Duodenal mucosa (tissue), 2 donors: ENCODE data around the gene COPE.
"Not testable (repeated sequence)": the region's sequence is repeated elsewhere in the genome, so short reads cannot be mapped to it uniquely, and the experiment has no call there.

ENCODE experiments used
- H3K27ac ChIP-seq: one replicate; pipeline ENCODE4 v1.7.0; 2013; ENCODE audit warnings: low read depth, low read length
- H3K27me3 ChIP-seq, 2 donors: one replicate each; pipeline ENCODE4 v1.7.0; 2013; ENCODE audit warnings: low read length in 2 of 2, control low read depth in 1 of 2; ENCODE audit not compliant: insufficient read depth in 2 of 2, control insufficient read depth in 1 of 2
- H3K36me3 ChIP-seq, 2 donors: one replicate each; pipeline ENCODE4 v1.7.0; 2013; ENCODE audit warnings: low read length in 2 of 2, control low read depth in 1 of 2; ENCODE audit not compliant: insufficient read depth in 2 of 2, control insufficient read depth in 1 of 2
- H3K4me1 ChIP-seq, 2 donors: one replicate each; pipeline ENCODE4 v1.7.0; 2013; ENCODE audit warnings: low read length in 2 of 2, control low read depth in 1 of 2; ENCODE audit not compliant: insufficient read depth in 2 of 2, control insufficient read depth in 1 of 2
- H3K4me3 ChIP-seq, 2 donors: one replicate each; pipeline ENCODE4 v1.7.0; 2013; ENCODE audit warnings: low read length in 2 of 2, low read depth in 1 of 2
- H3K9ac ChIP-seq, 2 donors: one replicate each; pipeline ENCODE4 v1.7.0; 2013; ENCODE audit warnings: low read length in 2 of 2, low read depth in 1 of 2
- H3K9me3 ChIP-seq, 2 donors: one replicate each; pipeline ENCODE4 v1.7.0; 2013; ENCODE audit warnings: low read length in 2 of 2, control low read depth in 1 of 2; ENCODE audit not compliant: control insufficient read depth in 1 of 2

COPE gene

DNA sequence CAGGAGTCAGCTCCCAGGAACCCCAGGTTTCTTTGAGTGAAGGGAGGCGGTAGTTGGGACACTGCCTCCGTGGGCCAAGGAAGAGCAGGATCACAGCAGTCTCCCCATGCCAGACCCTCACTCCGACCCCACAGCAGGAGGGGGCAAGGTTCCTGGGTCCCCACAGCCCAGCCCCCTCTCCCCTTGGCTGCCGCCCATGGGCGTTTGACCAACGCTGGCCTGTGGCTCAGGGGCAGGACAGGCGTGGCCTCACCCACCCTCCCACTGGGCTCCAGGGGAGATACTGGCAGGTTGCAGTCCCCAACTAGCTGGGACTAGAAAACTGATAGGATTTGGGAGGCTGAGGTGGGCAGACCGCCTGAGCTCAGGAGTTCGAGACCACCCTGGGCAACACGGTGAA lies 9.2 kb downstream of the COPE start:
- peaks cover 22 to 73% of the 10 kb centered on the region in 2 donors for H3K36me3 ChIP-seq
- no peak overlapping the region for H3K4me3 ChIP-seq
- no peak overlapping the region for H3K9ac ChIP-seq
- no peak overlapping the region for H3K27ac ChIP-seq
- no peaks in the 10 kb centered on the region for H3K9me3 ChIP-seq
- H3K27me3 ChIP-seq: no peaks in the 10 kb centered on the region
- H3K4me1 ChIP-seq: no peaks in the 10 kb centered on the region

DNA sequence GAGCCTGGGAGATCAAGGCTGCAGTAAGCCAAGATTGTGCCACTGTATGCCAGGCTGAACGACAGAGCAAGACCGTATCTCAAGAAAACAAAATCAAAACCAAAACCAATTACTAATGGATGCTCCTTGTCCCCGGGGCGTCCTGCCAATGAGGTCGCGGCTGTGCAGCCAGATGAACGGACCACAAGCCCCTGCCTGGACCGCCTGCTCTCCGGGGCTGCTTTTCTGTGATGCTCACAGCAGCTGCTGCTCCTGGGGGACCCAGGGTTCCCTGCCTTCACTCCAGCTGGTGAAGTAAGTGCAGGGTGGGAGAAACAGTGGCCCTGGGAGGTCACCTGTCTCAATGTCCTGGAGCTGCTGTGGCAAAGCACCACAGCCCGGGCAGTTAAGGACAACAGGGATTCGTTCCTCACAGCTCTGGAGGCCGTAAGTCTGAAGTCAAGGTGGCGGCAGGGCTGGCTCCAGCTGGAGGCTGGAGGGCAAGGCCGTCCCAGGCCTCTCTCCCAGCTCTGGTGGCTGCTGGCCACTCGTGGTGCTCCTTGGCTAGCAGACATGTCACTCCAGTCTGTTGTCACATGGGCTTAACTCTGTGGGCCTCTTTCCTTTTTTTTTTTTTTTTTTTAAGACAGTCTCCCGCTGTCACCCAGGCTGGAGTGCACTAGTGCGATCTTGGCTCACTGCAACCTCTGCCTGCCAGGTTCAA lies 10.1 kb downstream of the COPE start:
- Histone ChIP-seq H3K9ac (no peak overlapping the region), H3K9me3 (no peaks in the 10 kb centered on the region), H3K4me3 (no peak overlapping the region), H3K27me3 (no peaks in the 10 kb centered on the region), H3K27ac (no peak overlapping the region), H3K4me1 (no peaks in the 10 kb centered on the region), H3K36me3 (peaks cover 27 to 74% of the 10 kb centered on the region in 2 donors)

DNA sequence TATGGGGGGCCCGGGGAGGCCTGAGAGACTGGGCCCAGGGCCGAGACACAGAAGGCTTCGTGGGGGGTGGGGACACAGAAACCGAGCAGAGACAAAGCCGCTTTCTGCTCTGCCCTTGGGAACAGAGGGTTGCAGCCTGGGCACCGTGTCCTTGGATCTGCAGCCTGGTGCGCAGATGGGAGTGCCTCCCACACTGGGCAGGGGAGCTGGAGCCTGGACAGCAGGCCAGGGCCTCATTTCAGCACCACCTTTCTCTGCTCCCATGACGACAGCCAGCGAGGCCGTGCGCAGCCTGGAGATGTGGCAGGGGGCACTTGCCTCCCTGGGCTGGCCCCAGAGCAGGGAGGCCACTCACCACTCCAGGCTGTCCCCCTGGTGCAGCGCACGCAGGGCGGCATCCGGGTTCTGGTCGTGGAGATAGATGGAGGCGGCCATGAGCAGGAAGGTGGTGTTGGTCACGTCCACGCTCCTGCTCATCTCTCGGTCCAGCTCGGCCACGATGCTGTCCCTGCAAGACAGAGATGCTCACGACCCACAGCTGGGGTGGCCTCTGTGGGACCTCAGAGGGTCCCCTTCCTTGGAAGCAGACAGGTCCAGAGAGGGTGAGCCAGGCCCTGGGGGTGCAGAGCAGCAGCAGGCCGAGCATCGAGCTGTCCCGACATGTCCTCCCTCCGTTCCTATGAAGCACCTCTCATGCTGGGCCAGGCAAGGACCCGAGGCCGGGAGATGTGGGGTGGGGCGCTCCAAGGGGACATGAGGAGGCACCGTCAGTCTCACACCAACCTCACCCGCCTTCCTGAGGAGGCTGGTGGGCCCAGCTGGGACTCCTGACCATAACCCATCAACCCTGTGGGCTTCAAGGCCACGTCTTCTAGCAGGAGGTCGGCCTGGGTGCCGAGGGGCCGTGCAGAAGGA lies 12.3 kb downstream of the COPE start:
- Histone ChIP-seq H3K4me1 (no peaks in the 10 kb centered on the region), H3K4me3 (no peak overlapping the region), H3K27ac (no peak overlapping the region), H3K9ac (no peak overlapping the region), H3K36me3 (peaks cover 27 to 72% of the 10 kb centered on the region in 2 donors), H3K27me3 (no peaks in the 10 kb centered on the region), H3K9me3 (no peaks in the 10 kb centered on the region)

DNA sequence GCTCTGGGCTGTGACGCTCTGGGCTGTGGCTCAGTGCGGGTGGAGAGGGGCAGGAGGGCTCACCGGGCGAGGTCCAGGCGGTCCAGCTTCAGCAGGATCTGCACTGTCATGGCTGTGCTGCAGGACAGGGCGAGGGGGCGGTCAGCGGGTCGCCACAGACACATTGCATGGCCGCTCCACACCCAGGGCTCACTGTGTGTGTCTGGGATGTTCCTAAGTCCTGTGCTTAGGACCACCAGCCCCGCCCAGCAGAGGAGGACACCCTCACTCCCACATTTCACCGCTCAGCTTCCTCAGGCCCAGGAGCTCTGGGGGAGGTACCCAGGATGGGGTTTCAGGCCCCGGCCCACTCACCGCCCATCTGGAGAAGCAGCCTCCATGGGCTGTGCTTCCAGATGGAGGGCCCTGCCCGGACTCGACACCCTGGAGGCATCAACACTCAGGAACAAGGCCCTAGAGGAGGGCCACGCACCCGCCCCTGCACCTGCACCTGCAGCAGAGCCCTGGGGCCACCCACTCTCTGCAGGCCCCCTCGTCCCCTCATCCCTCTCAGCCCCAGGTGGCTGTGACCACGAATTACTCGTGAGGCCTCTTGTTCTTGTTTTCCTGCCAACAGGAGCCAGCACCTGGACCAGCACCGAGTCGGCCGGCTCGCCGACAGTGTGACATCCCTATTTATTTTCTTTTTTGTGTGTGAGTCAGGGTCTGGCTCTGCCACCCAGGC lies 13.5 kb downstream of the COPE start:
- Histone ChIP-seq H3K27me3 (no peaks in the 10 kb centered on the region), H3K4me1 (no peaks in the 10 kb centered on the region), H3K9me3 (no peaks in the 10 kb centered on the region), H3K36me3 (peaks cover 27 to 75% of the 10 kb centered on the region in 2 donors), H3K9ac (no peak overlapping the region), H3K4me3 (no peak overlapping the region), H3K27ac (no peak overlapping the region)

DNA sequence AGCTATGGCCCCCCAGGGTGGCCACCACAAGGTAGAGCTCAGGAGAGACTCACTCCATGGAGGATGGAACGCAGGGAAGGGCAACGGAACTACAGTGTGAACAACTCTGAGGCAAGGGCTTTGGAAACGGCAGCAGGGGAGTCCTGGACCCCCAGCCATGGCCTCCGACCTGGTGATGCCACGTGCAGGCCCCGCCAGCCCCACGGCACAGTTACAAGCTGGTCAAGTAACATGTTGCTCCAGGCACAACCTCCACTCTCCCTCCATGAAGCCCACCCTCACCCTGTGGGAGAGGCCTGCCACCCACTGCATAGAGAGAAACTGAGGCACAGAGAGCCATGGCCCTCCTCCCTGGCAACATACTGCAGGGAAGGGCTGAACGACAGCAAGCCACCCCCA lies 14.1 kb downstream of the COPE start:
- Histone ChIP-seq H3K27me3 (no peaks in the 10 kb centered on the region), H3K4me3 (no peak overlapping the region), H3K9ac (no peak overlapping the region), H3K9me3 (no peaks in the 10 kb centered on the region), H3K36me3 (peaks cover 30 to 77% of the 10 kb centered on the region in 2 donors), H3K4me1 (no peaks in the 10 kb centered on the region), H3K27ac (no peak overlapping the region)

DNA sequence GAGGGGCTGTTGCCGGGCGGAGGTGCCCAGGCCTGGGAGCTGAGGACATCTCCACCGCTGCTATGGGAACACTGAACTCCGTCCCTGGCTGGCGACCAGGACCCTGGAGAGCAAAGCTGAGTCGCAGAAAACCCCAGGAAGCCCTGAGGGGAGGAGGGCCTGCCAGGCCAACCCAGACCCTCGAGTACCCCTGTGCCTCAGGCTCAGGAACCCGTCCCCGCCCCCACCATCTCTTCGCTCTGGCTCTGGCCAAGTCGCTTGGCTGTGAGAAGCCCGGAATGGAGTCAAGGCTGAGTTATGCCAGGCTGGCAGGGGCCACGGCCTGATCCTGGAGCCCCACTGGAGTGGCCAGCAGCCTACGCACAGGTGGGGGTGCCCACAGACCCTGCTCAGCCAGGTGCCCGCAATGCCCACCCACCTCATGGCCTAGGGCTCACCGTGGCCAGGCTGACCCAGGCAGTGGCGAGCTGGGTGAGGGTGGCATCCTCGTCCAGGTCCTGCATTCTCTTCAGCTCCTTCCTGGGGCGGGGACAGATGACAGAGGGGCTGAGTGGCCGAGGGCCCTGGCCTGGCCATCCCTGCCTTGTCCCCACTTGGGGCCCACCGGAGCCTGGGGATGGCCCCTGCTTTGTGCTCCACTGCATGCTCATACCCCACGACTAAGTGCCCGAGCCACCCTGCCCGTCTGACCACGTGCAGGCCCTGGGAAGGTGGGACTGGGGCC lies 14.7 kb downstream of the COPE start:
- Histone ChIP-seq H3K27me3 (no peaks in the 10 kb centered on the region), H3K9ac (no peak overlapping the region), H3K9me3 (no peaks in the 10 kb centered on the region), H3K4me3 (no peak overlapping the region), H3K36me3 (peaks cover 30 to 79% of the 10 kb centered on the region in 2 donors), H3K27ac (no peak overlapping the region), H3K4me1 (no peaks in the 10 kb centered on the region)

DNA sequence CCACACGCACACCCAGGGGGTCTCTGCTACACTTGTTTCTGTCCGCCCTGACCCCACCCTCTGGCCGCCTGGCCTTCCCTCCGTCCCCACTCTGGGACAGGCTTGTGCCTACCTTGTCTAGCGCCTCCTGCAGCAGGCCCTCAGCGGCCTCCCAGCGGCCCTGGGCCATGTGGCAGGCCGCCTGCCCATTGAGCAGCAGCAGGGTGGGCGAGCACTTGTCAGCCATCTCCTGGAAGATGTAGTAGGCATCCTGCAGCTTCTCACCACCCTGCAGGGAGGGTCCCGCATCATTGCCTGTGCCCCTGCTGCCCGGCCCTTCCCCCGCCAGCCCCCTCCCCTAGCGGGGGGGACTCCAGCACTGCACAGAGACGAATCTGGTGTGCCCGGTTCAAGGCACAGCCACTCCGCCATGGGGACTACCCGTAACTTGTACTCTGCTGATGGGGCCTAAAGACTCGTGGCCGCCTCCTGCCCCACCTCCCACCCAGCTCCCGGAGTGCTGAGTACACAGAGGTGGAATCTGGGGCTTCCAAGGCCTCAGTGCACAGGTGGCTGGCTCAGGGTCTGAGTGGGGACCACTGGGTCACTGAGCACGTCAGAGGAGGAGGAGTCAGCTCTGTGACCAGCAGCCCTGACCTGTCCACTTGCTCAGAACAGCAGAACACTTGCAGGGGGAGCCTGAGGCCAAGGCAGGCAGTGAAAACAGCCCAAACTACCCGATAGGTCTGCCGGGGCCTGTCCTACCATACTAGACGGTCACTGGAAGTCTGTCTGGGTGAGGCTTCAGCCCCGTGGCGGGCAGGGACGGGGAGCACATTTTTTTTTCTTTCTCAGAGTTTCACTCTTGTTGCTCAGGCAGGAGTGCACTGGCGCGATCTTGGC lies 15.8 kb downstream of the COPE start:
- no peak overlapping the region for H3K4me3 ChIP-seq
- H3K27ac ChIP-seq: no peak overlapping the region
- peaks cover 31 to 79% of the 10 kb centered on the region in 2 donors for H3K36me3 ChIP-seq
- H3K9me3 ChIP-seq: no peaks in the 10 kb centered on the region
- H3K4me1 ChIP-seq: peaks cover 7 to 8% of the 10 kb centered on the region in 2 donors
- H3K9ac ChIP-seq: no peak overlapping the region
- no peaks in the 10 kb centered on the region for H3K27me3 ChIP-seq

DNA sequence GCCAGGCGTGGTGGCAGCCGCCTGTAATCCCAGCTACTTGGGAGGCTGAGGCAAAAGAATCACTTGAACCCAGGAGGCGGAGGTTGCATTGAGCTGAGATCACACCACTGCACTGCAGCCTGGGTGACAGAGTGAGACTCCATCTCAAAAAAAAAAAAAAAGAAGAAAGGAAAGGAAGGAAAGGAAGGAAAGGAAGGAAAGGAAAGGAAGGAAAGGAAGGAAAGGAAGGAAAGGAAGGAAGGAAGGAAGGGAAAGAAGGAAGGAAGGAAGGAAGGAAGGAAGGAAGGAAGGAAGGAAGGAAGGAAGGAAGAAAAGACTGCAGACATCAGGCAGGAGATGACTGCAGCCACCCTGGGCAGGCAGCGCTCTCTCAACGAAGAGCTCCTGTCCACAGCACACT lies 16.7 kb downstream of the COPE start:
- H3K27me3 ChIP-seq, H3K4me3 ChIP-seq, H3K9me3 ChIP-seq, H3K27ac ChIP-seq, H3K9ac ChIP-seq: not testable (repeated sequence)
- H3K4me1 ChIP-seq: peaks cover 9 to 11% of the 10 kb centered on the region in 2 donors
- H3K36me3 ChIP-seq: peaks cover 31 to 72% of the 10 kb centered on the region in 2 donors

DNA sequence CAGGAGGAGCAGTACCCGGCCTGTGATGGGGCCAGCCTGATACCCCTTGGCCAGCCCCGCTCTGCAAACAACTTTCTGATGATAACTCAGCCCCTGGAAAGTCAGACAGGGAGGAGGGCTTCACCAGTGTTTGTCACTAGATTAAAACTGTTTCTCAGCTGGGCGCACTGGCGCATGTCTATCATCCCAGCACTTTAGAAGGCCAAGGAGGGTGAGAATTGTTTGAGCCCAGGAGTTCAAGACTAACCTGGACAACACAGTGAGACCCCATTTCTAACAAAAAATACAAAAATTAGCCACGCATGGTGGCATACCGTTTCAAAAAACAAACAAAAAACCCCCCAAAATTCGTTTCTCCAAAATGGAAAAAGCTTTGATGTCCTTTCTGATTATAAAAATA lies 17.7 kb downstream of the COPE start:
- H3K4me3 ChIP-seq: no peak overlapping the region
- peaks cover 9% of the 10 kb centered on the region in 2 donors for H3K27me3 ChIP-seq
- H3K9ac ChIP-seq: no peak overlapping the region
- H3K36me3 ChIP-seq: peaks cover 25 to 62% of the 10 kb centered on the region in 2 donors
- H3K27ac ChIP-seq: no peak overlapping the region
- peaks cover 9 to 11% of the 10 kb centered on the region in 2 donors for H3K4me1 ChIP-seq
- no peaks in the 10 kb centered on the region for H3K9me3 ChIP-seq
